ENCODE measurements around the gene ADAMTS17. TPM values are rescaled to one million over a fixed set of nuclear protein-coding genes. Genes with fewer than 3 reads are reported as not detected.

The ADAMTS17 gene
- total and polyA plus RNA-seq, 9 of the 15 experiments (the other 6 are each of a cell fraction or from before 2014, with no cell fraction given): 0.01 to 0.14 (median 0.07) TPM; not detected in 6

- peaks cover 18 to 60% of the 10 kb centered on the region in 2 experiments for H3K27me3 ChIP-seq (ENCODE audit: control insufficient read depth in 2 of 2, insufficient read depth in 2 of 2, low read length in 2 of 2)
- CTCF ChIA-PET (ENCODE audit: low intra/inter-chr PET ratio): no interaction called here
- no peak for FAIRE-seq
- no peak overlapping the region for H3K9ac ChIP-seq (ENCODE audit: insufficient read depth in 1 of 2, low read depth in 2 of 2, low read length in 2 of 2)
- no peak for TF ChIP-seq NELFE (IDR thresholded peaks at IDR 0.05; ENCODE audit: insufficient read depth, insufficient read length)
- TF ChIP-seq IRF1 (CRISPR knock-in tag; IDR thresholded peaks at IDR 0.05; ENCODE audit: borderline replicate concordance): no peak
- TF ChIP-seq E4F1 (CRISPR knock-in tag; IDR thresholded peaks at IDR 0.05; ENCODE audit: borderline replicate concordance): no peak
- no peak overlapping the region for H3K4me3 ChIP-seq
- 0% methylated on average over 5 of the region's 5 CpGs for WGBS (ENCODE audit: insufficient coverage, low coverage, missing lambda C conversion rate)
- no peaks in the 10 kb centered on the region for H3K79me2 ChIP-seq (ENCODE audit: control insufficient read depth, insufficient read depth, low read length)
- no peaks in the 10 kb centered on the region for H3K4me1 ChIP-seq (replicated peaks in 1 of 2; ENCODE audit: control insufficient read depth in 2 of 2, insufficient read depth in 2 of 2, low read length in 2 of 2)
- intact Hi-C loops (cut with micrococcal nuclease): no loop called here
- BruUV-seq (replicated peaks): no TSS peak
- no peaks in the 10 kb centered on the region for H3K9me1 ChIP-seq (ENCODE audit: control insufficient read depth, insufficient read depth, low read length)
- in situ Hi-C loops (cut with MboI): no loop called here
- H4K20me1 ChIP-seq (replicated peaks; ENCODE audit: control insufficient read depth, insufficient read depth, low read length): no peaks in the 10 kb centered on the region
- POLR2A ChIA-PET: no interaction called here
- H3K36me3 ChIP-seq (ENCODE audit: control insufficient read depth, insufficient read depth, low read length): no peaks in the 10 kb centered on the region
- no peak overlapping the region for H3K4me2 ChIP-seq (ENCODE audit: insufficient read depth, low read length)
- H2AFZ ChIP-seq (ENCODE audit: low read depth, low read length): no peak overlapping the region
- no peak for ATAC-seq
- H3K9me3 ChIP-seq (replicated peaks; ENCODE audit: control insufficient read depth, insufficient read depth, low read depth, low read length): no peaks in the 10 kb centered on the region
- no peak overlapping the region for H3K27ac ChIP-seq (ENCODE audit: extremely low read depth, low read depth, low read length)
- no peak for DNase-seq (ENCODE audit: extremely low read depth in 1 of 4, low spot score in 3 of 4)
Observed at GRCh38 chr15:100061944-100062343, 279.8 kb downstream of the ADAMTS17 start.
